Measurements from ENCODE around the gene TOP1.
"Not testable (repeated sequence)": the region's sequence is repeated elsewhere in the genome, so short reads cannot be mapped to it uniquely, and the experiment has no call there.

TOP1 gene

GRCh38 chr20:41119614-41120561 lies 91.3 kb downstream of the TOP1 start:
- TF ChIP-seq CTCF (IDR thresholded peaks at IDR 0.05; ENCODE audit: borderline replicate concordance, insufficient read depth, low read depth, low read length): no peak
- H3K4me3 ChIP-seq (ENCODE audit: low read depth, low read length): no peak overlapping the region

GRCh38 chr20:41121399-41121798 lies 92.8 kb downstream of the TOP1 start:
- TF ChIP-seq CTCF (IDR thresholded peaks at IDR 0.05; ENCODE audit: borderline replicate concordance, insufficient read depth, low read depth, low read length): no peak
- no peak overlapping the region for H3K4me3 ChIP-seq (ENCODE audit: low read depth, low read length)

- no peak overlapping the region for H3K4me3 ChIP-seq (ENCODE audit: low read depth, low read length)
Measured at GRCh38 chr20:41123631-41124030, 95.0 kb downstream of the TOP1 start.

GRCh38 chr20:41124451-41125094 lies 96.0 kb downstream of the TOP1 start:
- no peak overlapping the region for H3K4me3 ChIP-seq (ENCODE audit: low read depth, low read length)
- no peak for TF ChIP-seq CTCF (IDR thresholded peaks at IDR 0.05; ENCODE audit: borderline replicate concordance, insufficient read depth, low read depth, low read length)

More at GRCh38 chr20:41123631-41124030, 95.0 kb downstream of the TOP1 start:
- no peak for TF ChIP-seq CTCF (IDR thresholded peaks at IDR 0.05; ENCODE audit: borderline replicate concordance, insufficient read depth, low read depth, low read length)

GRCh38 chr20:41125530-41126457 lies 97.2 kb downstream of the TOP1 start:
- TF ChIP-seq CTCF (IDR thresholded peaks at IDR 0.05; ENCODE audit: borderline replicate concordance, insufficient read depth, low read depth, low read length): no peak
- no peak overlapping the region for H3K4me3 ChIP-seq (ENCODE audit: low read depth, low read length)

- H3K4me3 ChIP-seq (ENCODE audit: low read depth, low read length): no peak overlapping the region
Measured at GRCh38 chr20:41126719-41127118, 98.1 kb downstream of the TOP1 start.

GRCh38 chr20:41128317-41128716 lies 99.7 kb downstream of the TOP1 start:
- H3K4me3 ChIP-seq (ENCODE audit: low read depth, low read length): not testable (repeated sequence)

More at GRCh38 chr20:41126719-41127118, 98.1 kb downstream of the TOP1 start:
- no peak for TF ChIP-seq CTCF (IDR thresholded peaks at IDR 0.05; ENCODE audit: borderline replicate concordance, insufficient read depth, low read depth, low read length)

Data from GM12875 (cell line).